H7 (cell line): ENCODE measurements around the gene CFAP45. TPM values are rescaled to one million over a fixed set of nuclear protein-coding genes. Genes with fewer than 3 reads are reported as not detected.

Experiments used
- total RNA-seq: library from RNA; depleted of rRNA; stranded (reverse); fragments of >200 nt; shearing (Covaris generic); gene quantifications from 2 replicates; pipeline ENCODE4 v1.2.3, GENCODE V29; 2014; rRNA removed

CFAP45 gene
- total RNA-seq, 1 experiment from 2014 or later, result 0.17 TPM

Other genes starting within 250 kb of the CFAP45 start
- gene CRP, start 185.6 kb downstream of the CFAP45 start, total RNA-seq, result not detected in 2 replicates
- gene DUSP23, start 119.2 kb downstream of the CFAP45 start, total RNA-seq, result 74.9 and 81.6 TPM in 2 replicates
- not detected in 2 replicates for gene FCRL6, start 97.8 kb downstream of the CFAP45 start, total RNA-seq
- gene SLAMF8, start 73.3 kb downstream of the CFAP45 start, total RNA-seq, result not detected in 2 replicates
- not detected in 2 replicates for gene VSIG8, start 37.5 kb downstream of the CFAP45 start, total RNA-seq
- gene TAGLN2, start 25.3 kb upstream of the CFAP45 start, total RNA-seq, result 242 and 387 TPM in 2 replicates
- 4.4 and 6.1 TPM in 2 replicates for gene IGSF9, start 45.4 kb upstream of the CFAP45 start, total RNA-seq
- gene SLAMF9, start 54.1 kb upstream of the CFAP45 start, total RNA-seq, result not detected in 2 replicates
- gene PIGM, start 131.8 kb upstream of the CFAP45 start, total RNA-seq, result 2.6 and 3.0 TPM in 2 replicates
- gene KCNJ10, start 170.0 kb upstream of the CFAP45 start, total RNA-seq, result 0.07 TPM in 1 of 2 replicates, not detected in the other
- gene KCNJ9, start 181.4 kb upstream of the CFAP45 start, total RNA-seq, result 0.07 TPM in 1 of 2 replicates, not detected in the other
- gene IGSF8, start 198.5 kb upstream of the CFAP45 start, total RNA-seq, result 89.5 and 92.6 TPM in 2 replicates
- 14.5 and 25.0 TPM in 2 replicates for gene ATP1A2, start 215.6 kb upstream of the CFAP45 start, total RNA-seq